ENCODE results near the gene AP1B1.
"Not testable (repeated sequence)": the region's sequence is repeated elsewhere in the genome, so short reads cannot be mapped to it uniquely, and the experiment has no call there.

The AP1B1 gene

DNA sequence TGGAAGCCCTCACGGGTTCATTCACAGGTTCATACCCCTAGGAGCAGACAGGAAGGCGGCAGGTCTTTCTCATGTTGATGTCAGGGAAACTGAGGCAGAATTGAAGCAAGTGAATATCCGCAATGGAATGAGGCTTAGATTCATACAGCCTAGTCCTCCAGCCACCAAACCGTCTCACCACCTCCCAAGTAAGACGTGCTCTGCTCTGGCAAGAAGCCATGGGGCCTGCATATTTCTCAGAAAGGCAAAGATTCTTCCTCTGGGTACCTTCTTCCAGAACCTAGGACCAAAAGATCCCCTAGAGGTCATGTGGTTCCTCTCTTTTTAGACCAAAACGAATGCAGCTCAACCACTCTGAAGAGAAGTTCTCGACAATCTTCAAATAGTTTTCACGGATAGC, 1.7 kb downstream of the AP1B1 start:
- DNase-seq (ENCODE audit: low spot score), result no peak

DNA sequence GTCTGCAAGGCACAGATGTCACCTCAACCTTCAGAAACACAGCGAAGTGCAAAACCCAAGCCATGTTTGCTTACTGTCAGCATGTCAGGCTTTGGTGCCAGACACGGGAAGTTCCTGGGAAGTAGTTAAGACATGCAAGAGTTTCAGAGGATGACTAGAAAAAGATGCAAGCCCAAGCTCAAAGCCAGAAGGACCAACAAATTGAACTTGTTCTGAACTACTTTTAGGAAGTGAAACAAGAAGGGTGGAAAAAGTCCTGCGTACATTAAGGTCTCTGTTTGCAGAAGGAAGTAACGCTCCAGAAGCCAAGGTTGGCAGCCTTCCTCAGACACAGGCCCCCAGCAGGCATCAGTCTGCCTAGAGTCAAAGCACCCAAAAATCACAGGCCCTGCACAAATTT, 2.6 kb downstream of the AP1B1 start:
- DNase-seq (ENCODE audit: low spot score), result no peak

DNA sequence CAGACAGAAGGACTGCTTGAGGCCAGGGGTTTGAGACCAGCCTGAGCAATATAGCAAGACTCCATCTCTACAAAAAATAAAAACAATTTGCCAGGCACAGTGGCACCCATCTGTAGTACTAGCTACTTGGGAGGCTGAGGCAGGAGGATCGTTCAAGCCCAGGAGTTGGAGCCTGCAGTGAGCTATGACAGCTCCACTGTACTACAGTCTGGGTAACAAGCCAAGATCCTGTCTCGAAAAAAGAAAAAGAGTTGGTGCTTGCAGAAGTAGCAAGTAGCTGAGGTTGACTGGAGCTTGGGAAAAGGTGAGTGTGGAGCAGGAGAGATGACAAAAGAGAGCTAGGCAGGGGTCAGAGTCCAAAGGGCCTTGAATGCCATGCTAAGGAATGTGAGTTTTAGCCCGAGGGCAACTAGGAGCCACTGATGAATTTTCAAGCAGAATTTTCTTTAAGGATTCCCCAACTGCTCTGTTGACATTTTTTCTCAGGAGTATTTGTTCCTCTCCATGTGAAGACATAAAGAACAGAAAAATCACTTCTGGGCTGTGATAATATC, 3.1 kb downstream of the AP1B1 start:
- DNase-seq (ENCODE audit: low spot score), result no peak

DNA sequence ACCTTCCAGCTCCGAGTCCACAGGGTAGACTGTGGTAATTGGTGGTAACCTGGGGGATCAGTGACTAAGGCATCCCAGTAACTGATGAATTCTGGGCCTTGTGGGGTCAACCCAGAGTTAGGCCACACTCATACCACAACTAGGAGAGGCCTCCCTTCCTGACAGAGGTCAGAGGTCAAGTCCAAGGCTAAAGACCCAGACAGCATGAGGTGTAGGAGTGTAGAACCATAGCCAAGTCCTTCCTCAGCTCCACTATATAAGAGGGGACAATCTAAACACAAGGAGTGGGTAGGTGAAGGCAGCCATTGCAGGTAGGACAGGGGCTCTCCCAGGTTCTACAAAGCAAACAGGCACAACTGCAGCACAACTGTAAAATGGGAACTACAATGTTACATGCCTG, 4.6 kb downstream of the AP1B1 start:
- DNase-seq (ENCODE audit: low spot score), result no peak

DNA sequence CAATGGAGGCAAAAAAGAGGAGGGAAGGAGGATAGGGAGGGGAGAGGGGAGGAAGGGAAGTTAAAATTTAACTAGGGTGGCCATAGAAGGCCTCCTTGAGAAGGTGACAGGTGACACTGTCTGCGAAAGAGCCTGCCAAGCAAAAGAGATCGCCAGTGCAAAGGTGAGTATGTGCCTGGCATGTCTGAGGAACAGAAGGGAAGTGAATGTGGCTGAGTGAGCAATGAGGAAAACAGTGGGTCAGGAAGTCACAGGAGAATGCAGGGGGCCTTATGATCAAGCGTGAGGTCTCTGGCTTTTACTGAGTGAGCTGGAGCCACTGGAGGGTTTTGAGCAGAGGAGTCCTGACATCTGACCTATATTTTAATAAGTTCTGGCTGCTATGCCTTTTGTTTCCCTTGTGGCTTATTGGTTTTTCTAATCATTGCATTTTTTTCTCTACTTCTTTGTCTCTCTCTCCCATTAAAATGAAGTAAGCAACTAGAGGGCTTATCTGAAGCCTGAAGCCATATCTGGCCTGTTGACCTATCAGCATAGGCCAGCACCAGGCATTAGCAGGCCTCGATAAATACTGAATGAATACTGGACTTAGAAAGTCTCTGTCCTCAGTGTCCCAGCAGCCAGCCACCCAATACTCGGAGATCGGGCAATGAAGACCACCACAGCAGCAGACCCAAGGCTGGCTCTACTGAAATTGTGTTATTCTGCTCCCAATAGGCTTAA, 5.6 kb downstream of the AP1B1 start:
- DNase-seq (ENCODE audit: low spot score), result no peak

DNA sequence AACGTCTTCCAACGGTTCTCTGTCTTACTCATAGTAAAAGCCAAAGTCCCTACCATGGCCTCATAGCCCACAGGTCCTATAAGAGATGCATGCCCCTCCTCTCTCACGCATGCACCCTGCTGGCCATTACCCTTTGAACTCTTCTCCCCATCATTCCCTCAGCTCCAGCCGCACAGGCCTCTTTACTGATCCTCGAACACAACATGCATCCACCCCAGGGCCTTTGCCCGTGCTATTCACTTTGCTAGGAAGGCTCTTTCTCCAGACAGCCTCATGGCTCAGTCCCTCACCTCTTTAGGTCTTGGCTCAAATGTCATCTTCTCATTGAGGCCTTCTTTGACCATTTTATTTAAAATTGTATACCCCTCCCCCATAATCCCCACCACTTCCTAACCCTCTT, 7.5 kb downstream of the AP1B1 start:
- DNase-seq (ENCODE audit: low spot score), result no peak

DNA sequence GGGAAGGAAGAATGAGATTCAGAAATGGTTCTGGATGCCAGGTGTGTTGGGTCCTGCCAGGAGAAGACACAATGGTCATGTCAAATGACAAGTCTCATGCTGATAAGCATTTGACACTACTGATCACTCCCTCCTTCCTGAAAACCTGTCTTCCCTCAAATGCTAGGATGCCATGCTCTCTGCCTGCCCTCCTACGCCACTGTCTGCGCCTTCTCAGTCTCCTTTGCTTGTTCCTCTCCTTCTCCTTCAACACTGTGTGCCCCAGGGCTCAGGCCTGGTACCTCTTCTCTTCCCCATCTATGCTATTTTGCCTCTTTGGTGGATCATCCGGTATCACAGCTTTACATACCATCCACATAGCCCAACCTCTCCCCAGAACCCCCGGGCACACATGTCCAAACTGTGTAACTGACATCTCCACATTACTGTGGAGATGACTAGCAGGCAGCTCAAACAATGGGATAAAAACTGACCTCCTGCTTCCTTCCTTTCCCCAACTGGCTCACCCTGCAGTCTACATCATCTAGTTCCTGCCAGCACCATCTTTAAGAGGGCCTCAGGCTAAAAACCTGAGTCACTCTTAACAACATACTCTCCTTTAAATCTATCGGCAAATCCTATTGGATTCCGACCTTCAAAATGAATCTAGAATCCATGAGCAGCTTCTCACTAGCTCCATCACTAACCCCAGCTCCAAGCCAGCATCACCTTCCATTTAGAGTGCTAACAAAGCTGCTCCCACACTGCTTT, 8.2 kb downstream of the AP1B1 start:
- no peak for DNase-seq (ENCODE audit: low spot score)

DNA sequence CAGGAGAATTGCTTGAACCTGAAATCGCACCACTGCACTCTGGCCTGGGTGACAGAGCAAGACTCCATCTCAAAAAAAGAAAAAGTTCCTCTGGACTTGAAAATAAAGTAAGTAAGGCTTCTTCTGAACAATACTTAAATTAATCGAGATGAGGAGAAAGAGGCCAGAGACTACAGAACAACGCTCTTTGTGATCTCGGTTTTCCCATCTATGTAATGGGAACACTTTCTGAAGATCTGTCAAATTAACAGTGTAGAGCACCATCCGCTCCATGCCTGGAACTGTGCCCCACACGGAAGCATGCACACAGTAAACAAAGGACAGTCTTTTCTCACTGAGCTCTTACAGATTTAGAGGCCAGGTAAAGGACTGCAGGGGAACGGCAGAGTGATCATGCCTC, 9.1 kb downstream of the AP1B1 start:
- no peak for DNase-seq (ENCODE audit: low spot score)

DNA sequence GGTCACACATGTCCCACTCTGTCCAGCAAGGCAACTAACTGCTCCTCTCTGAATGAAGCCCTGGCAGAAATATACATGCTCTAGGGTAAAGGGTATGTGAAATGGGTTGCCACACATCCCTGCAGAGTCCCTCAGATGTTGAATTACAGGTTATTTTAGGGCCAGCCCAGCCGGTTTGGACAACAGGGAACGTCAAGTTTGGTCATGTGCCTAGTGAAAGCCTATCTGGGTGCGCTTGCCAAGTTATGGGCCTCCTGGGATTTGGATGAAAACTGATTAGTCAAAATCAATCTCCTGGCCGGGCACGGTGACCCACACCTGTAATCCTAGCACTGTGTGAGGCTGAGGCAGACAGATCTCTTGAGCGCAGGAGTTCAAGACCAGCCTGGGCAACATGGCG, 10.4 kb downstream of the AP1B1 start:
- DNase-seq (ENCODE audit: low spot score), result no peak

DNA sequence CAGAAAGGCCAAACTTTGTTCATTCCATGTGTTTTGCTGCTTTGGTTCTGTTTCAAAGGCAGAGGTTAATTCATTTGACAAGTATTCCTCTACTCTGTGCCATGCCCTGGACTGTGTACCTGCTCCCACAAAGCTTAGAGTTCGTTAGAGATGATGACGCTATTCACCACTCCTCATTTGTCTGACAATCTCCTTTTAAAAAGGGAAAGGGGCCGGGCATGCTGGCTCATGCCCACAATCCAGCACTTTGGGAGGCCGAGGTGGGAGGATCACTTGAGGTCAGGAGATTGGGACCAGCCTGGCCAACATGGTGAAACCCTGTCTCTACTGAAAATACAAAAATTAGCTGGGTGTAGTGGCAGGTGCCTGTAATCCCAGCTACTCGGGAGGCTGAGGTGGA, 11.7 kb downstream of the AP1B1 start:
- DNase-seq (ENCODE audit: low spot score), result not testable (repeated sequence)

DNA sequence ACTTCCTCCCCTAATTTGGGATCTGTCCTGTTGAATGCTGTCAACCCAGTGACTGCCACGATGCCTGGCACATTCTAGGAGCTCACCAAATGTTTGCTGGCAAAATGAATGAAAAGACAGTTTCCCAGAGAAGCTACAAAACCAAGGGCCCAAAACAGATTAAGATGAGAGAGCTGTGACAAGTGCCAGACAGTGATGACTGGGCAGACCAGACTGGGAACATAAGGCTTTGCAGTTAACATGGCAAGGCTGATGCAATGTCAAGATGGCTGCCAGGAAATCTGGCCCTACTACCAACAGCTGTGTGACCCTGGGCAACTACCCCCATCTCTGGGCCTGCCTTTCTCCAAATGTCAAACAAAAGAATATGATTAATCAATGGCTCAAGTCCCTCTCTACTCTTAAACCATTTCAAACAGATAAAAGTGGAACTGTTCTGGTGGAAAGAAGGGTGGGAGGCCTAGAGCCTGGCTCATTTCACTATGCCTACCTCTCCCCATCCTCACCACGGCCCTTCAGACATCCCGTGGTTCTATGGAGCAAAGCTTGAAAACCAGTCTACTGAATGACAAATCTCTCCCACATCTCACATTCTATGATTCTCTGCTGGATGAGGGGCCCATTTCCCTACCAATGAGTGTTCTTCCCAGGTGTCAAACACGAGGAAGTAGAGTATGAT, 12.8 kb downstream of the AP1B1 start:
- no peak for DNase-seq (ENCODE audit: low spot score)

DNA sequence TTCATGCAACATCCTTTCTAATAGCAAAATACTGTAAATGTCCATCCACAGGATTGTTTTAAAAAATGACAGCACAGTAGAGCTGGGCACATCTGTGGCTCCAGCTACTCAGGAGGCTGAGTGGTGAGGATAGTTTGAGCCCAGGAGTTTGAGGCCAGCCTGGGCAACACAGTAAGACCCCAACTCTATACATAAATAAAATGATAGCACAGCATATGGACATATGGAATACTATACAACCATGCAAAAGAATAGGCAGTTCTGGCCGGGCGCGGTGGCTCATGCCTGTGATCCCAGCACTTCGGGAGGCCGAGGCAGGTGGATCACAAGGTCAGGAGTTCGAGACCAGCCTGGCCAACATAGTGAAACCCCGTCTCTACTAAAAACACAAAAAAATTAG, 13.6 kb downstream of the AP1B1 start:
- not testable (repeated sequence) for DNase-seq (ENCODE audit: low spot score)

DNA sequence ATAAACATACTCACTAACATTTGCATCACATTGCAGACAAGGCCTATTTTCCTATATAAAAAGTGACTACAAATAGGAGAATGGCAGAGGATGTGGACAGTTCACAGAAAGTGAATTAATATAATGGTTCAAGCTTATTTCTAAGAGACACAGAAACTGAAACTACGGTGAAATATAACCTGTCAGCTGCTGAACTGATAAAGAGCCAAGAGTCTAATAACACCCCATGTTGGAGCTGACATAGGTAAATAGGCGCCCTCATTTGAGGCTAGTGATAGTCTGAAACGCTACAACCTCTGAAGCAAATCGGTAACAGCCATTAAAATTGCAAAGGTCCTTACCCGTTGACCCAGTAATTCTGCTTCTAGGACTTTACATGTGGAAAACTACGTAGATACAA, 14.0 kb downstream of the AP1B1 start:
- no peak for DNase-seq (ENCODE audit: low spot score)

DNA sequence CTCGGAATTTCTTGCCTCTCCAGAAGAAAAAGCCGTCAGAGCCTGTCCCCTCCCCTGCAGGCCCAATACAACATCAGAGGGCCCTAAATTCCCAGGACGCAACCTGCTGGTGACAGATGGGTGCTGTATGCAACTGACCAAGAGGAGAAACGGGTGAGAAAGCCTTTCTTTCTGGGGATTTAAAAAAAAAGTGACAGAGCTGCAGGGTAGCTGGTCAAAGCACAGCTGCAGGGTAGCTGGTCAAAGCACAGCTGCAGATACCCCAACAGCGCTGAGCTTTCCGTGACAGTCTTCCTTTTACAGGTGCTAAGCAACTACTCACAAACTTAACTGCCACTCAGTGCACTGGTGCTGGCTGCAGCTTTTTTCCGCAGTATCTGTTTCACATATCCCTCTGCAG, 17.8 kb downstream of the AP1B1 start:
- no peak for DNase-seq (ENCODE audit: low spot score)

DNA sequence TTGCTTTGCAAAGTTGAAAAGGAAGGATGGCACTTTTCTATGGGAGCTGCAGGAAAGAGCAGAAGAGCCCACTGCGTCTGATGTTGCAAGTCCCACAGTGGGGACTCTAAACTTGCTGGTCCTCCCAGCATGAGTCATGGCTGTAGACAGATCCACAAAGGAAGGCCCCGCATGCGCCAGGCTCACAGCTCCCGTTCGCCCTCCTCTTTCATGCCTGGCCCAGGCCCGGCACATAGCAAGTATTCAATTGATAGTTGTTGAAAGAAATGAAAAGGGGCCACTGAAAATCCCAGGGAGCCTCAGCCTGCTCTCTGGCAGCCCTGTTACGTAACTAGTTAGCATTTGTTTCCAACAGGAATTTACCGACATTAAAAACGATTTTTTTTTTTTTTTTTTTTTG, 18.9 kb downstream of the AP1B1 start:
- DNase-seq (ENCODE audit: low spot score), result no peak

DNA sequence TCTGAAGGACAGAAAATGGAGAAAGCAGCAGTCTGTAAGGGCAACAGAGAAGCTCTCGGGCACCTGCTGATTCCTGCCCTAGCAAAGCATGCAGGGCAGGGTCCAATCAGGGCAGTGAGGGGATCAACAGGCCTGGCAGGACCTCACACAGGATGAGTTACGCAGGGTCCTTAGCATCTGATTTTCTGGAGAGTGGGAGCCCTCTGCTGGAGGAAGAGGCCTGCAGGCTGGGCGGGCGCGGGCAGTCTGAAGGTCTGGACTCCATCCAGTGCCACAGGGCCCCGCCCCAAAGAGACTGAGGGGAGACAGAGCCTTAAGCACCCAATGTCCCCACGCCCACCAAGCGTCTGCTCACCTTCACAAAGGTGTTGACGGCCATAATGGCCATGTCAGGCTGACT, 28.9 kb downstream of the AP1B1 start:
- peak; percentile 16 for DNase-seq (ENCODE audit: low spot score)

DNA sequence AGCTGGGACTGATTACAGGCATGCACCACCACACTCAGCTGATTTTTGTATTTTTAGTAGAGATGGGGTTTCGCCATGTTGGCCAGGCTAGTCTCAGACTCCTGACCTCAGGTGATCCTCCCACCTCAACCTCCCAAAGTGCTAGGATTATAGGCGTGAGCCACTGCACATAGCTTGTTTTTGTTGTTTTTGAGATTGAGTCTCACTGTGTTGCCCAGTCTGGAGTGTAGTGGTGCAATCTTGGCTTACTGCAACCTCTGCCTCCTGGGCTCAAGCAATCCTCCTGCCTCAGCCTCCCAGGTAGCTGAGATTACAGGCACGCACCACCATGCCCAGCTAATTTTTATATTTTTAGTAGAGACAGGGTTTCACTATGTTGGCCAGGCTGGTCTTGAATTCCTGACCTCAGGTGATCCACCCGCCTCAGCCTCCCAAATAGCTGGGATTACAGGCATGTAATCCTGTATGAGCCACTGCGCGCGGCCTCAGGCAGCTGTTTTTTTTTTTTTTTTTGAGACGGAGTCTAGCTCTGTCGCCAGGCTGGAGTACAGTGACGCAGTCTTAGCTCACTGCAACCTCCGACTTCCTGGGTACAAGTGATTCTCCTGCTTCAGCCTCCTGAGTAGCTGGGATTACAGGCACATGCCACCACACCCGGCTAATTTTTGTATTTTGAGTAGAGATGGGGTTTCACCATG, 31.0 kb downstream of the AP1B1 start:
- not testable (repeated sequence) for DNase-seq (ENCODE audit: low spot score)

DNA sequence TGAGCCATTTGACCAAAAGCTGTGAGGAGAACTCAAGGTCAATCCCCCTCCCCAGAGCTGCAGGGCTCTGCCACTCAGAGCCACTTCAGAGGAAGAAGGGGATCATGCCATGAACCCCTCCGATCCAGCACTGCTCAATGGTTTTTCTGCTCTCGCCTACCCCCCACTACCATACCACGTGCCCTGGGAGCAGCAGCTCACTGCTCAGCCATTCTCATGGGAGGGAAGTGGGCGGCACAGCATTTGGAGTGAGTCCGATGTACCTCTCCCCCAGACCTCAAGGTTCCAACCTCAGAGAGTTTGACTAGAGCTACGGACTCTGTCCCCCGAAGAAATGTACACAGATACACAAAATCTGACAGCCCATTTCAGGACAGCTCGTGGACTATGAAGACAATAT, 34.5 kb downstream of the AP1B1 start:
- no peak for DNase-seq (ENCODE audit: low spot score)

DNA sequence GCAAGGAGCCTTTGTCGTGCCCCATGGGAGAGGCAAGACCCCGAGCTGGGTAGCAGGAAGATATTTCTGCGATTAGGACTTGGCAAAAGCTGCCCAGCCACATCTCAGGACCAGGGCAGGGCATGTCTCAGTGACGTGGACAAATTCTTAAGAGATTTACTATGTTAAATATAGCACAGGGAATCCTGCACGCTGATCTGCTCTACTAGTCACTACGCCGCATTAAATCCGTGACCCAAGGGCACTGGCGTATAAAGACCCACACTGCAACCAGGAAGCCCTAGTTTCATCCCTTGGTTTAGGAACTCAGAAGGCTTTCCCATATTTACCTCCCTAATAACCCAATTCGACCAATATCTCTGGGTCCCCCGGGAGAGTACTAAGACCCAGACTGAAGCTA, 35.1 kb downstream of the AP1B1 start:
- no peak for DNase-seq (ENCODE audit: low spot score)

DNA sequence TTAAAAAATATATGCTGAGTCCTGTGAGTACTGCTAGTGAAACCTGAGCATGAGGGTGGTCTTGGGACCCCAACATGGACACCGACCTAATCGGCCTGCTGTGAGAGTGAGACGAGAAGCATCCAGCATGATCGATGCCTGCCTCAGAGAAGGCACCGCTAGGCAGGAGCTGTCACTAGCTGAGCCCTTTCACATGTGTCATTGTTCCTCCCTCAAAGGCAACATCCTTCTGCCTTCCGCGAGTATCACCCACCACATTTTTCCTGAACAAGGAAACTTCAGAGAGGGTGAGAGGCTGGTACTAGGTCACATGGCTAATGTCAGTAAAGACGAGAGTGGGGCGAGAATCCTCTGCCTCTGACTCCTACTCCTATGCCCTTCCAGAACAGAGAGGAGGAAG, 35.6 kb downstream of the AP1B1 start:
- no peak for DNase-seq (ENCODE audit: low spot score)

DNA sequence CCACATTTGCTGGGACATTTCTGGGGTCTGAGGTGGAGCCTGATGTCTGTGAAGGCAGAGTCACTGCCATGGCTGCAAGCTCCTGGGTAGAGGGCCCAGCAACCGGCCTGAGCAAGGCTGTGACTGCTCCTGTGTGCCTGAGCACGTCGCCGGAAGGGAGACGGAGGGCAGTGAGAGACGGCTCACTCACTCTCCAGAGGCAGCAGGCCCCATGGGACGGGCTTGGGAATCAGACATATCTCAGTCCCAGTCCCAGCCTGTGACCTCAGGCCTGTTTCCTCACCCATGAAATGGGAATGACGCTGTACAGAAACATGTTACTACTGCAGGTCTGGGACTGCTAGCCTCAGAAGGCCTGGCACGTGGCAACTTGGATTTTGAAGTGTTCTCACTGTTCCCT, 36.5 kb downstream of the AP1B1 start:
- no peak for DNase-seq (ENCODE audit: low spot score)

DNA sequence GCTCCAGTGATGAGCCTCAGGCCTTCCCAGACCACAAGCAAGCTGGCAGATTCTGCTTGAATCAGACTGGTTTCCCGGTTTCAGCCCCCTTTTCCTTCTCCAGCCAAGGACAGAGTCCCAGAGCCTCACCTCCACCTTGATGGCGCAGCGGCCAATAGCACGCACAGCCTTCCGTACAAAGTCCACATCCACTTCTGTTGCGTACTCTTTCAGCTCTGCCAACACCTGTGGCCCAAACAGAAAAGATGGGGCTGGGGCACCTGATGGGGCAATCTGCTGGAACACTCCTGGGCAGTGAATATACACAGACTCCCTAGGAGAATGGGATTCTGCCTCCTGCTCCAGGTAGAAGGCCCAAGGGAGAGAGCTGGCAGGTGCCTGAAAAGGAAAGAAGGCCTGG, 37.3 kb downstream of the AP1B1 start:
- no peak for DNase-seq (ENCODE audit: low spot score)

Measured in RKO (cell line).